HL-60/S4 treated with phorbol 12-myristate 13-acetate at 8.2 ng/mL for 4 days and 3 days (cell line): ENCODE results near the gene EYA4.

Source experiments
- in situ Hi-C: fragments of 300-500 bp; cut with MboI; formaldehyde crosslinking; loops from 2 replicates; pipeline ENCODE4 v1.15.0; 2022; ENCODE audit warnings: low sequenced_read_pairs

EYA4 gene

DNA sequence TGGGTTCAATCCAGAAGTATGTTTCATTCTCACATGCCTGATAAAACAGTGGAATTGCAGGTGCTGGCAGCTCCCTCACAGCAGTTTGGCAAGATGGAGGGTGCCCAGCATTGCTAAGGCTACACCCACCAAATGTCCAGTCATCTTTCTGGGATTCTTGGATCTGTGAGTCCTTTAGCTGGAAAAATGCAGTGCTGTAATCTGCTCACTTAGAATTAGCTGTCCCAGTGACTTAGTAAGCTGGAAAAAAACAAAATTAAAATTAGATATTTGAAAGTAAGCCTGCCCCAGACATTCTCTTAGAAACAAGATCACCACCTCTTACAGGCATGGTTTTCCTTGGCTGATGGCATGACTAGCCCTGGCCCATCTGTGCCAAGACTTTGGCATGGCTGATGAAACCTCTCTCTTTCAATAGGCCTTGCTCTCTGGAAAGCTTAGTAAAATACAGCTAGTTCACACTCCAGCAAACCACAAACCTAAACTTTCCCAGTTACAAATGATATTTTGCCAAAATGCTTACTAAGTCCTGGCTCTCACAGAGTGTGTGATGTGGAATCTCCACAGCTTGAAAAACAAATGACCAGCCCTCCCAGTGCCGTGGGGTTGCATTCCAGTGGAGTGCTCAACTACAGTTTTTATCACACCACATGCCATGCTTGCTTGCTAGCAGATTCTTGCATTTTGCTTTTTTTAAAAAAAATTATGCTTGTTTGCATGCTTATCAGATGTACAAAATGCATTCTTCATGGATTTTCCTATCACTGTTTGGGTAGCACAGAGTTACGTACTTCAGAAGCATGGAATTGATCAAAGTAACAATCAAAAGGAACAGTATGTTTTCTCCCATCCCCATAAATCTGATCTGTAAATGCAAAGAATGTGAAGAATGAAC lies 261.5 kb downstream of the EYA4 start:
- in situ Hi-C loops = no loop called here

- in situ Hi-C loops = no loop called here
These were observed 262.2 kb downstream of the EYA4 start for GRCh38 chr6:133503336-133503729.

DNA sequence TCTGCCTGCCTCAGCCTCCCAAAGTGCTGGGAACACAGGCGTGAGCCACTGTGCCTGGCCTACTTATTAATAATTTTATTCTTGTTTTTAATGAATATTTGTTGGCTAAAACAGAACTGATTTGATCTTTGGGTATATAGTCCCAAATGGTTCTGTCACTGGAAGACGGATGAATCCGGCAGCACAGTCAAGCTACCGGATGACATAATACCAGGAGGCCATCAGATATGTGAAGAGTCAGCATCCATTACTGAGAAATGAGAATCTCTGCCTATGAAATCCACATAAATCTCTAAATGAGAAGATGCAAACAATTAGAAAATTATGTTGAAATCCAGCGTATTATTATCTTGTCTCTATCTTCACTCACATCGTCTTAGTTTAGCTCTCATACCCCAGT lies 263.0 kb downstream of the EYA4 start:
- in situ Hi-C loops = no loop called here

- in situ Hi-C loops = no loop called here
These were observed 263.6 kb downstream of the EYA4 start for GRCh38 chr6:133504761-133505160.

GRCh38 chr6:133505681-133506080 lies 264.5 kb downstream of the EYA4 start:
- in situ Hi-C loops = no loop called here

GRCh38 chr6:133512410-133513016 lies 271.4 kb downstream of the EYA4 start:
- in situ Hi-C loops = no loop called here

- in situ Hi-C loops = no loop called here
These were observed 282.7 kb downstream of the EYA4 start for GRCh38 chr6:133523816-133524215.

DNA sequence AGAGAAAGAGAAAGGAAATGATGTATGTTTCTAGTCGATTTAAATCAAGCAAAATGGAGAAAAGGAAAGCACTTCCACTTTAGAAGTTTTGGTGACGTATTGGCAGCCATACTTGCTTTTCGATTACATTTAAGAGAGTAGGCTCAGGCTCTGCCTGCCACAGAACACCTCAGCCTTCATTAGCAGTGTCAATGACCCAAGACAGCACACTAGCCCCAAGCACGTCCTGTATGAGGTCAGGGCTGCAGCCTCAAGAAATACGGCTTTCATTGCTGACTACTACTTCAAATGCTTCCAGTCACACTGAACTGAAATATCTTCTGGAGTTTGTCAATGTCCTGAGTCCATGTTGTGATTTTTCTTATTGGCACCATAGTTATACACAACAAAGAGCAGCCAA lies 285.3 kb downstream of the EYA4 start:
- in situ Hi-C loops = no loop called here

DNA sequence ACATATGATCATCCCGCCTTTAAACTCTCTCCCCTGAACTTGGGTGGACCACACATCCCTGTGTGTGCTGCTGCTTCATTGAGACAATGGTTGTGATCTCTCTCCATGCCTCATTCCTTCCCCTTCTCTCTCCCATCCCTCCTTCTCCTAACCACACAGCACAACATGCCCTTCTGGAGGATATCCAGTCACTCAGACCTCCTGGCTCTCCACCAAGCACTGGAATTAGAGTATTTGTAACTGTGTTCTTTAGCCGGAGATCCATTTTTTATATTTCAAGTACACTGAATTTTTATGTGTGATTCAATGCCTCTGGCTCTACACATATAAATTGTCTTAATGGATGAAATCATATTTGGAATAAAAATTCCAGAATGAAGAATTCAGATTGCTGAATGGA lies 287.4 kb downstream of the EYA4 start:
- in situ Hi-C loops = no loop called here

- in situ Hi-C loops = no loop called here
These were observed 291.8 kb downstream of the EYA4 start for GRCh38 chr6:133532908-133533307.

DNA sequence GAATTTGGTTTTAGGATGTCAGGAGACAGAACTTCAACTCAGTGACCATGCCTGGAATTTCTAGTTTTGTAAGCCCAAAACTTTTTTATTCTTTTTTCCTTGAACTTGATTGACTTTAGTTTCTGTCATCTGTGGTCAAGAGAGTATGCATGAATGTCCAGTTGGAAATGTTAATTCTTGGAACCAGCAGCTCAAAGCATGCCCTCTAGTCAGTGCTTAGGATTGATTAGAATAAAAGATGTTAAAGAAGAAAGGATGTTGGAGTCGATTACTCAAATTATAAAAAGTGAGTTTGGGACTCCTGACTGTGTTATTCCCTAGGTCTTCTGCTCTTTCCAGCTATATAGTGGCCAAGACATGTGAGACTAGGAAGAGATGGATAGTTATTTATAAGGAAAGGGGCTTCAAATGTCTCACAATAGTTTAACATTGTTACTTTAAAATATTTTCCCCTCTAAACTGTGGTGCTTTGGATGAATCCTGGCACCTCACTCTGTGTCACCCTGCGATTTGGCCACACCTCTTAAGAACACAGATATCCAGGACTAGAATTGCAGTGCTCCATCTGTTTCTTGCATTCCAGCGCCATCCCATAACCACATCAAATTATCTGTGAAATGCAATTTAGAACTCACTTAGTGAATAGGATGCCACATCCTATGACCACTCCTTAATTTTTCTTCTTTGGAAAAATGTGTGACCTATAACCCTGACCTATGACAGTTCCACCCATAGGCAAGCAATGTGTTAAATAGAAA lies 298.5 kb downstream of the EYA4 start:
- in situ Hi-C loops = no loop called here

DNA sequence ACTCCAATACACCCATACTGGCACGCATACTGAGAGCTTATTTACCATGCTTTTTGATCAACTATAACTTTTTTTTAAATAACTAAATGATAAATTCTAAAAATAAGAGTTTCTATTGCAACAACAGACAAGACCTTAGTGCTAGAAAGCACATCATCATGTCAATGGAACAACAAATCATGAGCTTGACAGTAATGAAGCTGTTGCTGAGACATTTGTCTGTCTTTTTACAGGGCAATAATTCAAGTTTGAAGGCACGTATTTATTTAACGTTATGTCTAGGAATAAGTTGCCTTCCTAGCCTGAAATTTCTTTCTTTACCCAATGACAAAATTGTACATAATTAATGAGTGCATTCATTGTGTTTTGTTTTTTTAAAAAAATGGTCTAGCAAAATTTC lies 299.2 kb downstream of the EYA4 start:
- in situ Hi-C loops = no loop called here

GRCh38 chr6:133541040-133541439 lies 299.9 kb downstream of the EYA4 start:
- in situ Hi-C loops = no loop called here

DNA sequence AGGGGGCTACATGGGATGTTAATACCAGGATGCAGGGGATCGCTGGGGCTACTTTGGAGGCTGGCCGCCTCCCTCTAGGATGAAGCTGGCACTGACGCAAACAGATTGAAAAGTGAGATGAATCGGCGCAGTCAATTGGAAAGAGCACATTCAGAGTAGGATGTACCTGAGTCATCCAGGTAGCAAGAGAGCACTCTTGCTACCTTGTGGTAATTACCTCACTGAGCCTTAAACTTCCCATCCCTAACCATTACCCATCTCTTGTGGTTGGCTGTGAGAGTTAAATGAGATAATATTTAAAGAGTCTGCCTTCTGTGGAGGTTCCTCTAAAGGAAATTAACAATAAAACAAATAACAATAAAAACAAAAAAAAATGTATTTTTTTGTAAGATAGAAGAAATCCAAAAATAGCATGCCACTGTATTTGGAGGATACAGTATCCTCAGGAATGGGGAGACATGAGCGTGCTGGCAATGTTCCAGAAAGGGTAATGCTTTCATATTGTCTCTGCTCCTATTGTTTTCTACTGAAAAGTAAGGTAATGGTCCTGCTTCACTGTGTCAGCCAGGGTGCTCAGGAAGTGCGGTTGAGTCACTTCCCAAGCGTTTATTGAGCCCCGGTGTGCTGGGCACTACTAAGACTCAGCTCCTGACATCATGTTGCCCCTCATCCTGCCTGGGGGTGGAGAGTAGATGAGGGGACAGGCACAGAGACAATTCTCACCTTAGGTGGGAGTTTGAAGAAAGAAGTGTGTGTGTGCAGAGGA lies 301.1 kb downstream of the EYA4 start:
- in situ Hi-C loops = no loop called here

DNA sequence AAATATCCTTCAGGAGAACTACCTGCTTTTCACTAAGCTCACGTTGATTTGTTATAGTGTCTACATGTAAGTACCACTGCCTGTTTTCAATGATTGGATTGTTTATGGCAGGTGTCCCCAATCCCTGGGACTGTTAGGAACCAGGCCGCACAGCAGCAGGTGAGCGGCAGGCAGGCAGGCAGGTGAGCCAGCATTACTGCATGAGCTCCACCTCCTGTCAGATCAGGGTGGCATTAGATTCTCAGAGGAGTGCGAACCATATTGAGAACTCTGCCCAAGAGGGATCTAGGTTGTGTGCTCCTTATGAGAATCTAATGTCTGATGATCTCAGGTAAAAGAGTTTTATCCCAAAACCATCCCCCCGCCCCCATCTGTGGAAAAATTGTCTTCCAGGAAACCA lies 303.3 kb downstream of the EYA4 start:
- in situ Hi-C loops = no loop called here

- in situ Hi-C loops = no loop called here
These were observed 304.9 kb downstream of the EYA4 start for GRCh38 chr6:133546098-133546497.

- in situ Hi-C loops = no loop called here
These were observed 306.0 kb downstream of the EYA4 start for GRCh38 chr6:133547136-133547535.

DNA sequence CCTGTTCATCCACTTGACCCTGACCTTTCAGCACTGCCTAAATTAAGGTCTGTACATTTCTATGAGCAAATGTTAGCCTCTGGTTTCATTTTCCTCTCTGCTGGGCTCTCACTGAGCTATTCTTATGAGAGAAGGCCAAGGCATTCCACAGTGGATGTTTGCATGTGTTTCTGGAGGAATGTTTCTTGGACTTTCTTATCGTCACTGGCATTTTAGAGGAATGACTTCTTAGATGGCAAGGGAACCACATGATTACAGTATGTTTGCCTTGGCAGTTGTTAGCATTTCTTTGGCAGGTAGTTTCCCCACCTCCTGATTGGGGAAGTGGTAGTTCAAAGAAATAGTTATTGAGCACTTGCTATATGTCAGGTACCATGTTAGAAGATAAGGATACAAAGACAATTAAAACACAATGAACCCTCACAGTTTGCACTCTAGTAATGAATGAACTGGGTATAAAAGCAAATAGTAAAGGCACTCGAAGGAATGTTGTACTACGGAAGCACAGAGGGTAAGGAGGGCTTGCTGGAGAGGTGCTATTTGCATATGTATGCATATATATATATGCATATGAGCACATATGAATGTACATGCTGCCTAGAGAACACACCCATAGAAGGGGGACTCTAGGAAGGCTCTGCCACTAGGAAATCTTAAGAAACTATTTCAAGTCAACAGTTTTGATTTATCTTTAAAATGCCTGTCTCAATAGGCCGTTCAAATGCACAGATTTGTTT lies 307.4 kb downstream of the EYA4 start:
- in situ Hi-C loops = no loop called here

DNA sequence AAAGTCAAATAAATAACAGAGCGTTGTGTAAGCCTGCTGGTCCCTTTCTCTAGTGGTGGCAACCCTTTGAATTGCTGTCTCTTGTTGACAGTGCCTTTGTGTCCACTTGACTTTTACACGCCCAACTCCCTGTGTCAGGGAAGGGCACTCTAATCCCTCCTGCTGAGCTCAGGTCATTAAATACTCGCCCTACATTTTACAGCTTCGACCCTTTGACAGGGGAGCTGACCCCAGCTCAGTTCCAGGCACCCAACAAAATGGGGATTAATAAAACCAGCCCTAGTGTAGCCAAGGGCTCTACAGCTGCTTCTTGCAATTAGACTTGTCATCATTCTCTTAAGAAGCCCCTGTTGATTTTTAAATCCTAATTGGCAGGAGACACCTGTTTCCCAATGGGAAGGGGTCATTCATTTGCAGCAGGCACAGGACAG lies 308.2 kb downstream of the EYA4 start:
- in situ Hi-C loops = no loop called here

DNA sequence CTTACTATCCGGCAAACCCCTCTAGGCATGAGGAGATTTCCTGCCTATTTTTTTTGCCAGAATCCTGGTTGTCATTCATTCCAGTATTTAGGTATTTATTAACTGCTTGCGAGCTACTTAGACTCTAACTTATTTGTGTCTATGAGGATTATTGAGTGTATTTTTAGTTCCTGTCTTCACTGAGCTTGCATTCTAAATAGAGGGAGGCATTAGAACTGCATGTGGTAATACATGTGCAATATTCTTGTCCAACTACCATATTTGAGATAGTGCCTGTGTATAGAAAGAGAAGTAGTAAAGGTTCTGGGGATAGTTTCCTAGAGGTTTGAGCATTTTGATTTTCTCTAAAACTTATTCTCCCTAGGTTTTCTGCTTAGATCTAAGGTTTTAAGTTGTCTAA lies 308.9 kb downstream of the EYA4 start:
- in situ Hi-C loops = no loop called here
